ENCODE results near the gene RADIL.

The RADIL gene

GRCh38 chr7:4842319-4843064 is 41.0 kb downstream of the RADIL start:
- no peak overlapping the region for H3K27ac ChIP-seq
- TF ChIP-seq CTCF (conservative IDR thresholded peaks at IDR 0.05) = no peak

- H3K27ac ChIP-seq = no peak overlapping the region
- no peak for TF ChIP-seq CTCF (conservative IDR thresholded peaks at IDR 0.05)
Measured at GRCh38 chr7:4841836-4842235, 41.7 kb downstream of the RADIL start.

- H3K27ac ChIP-seq = no peak overlapping the region
- TF ChIP-seq CTCF (conservative IDR thresholded peaks at IDR 0.05) = no peak
Measured at GRCh38 chr7:4841007-4841784, 42.3 kb downstream of the RADIL start.

- TF ChIP-seq CTCF (conservative IDR thresholded peaks at IDR 0.05) = no peak
- no peak overlapping the region for H3K27ac ChIP-seq
Measured at GRCh38 chr7:4840079-4840501, 43.4 kb downstream of the RADIL start.

- TF ChIP-seq CTCF (conservative IDR thresholded peaks at IDR 0.05) = no peak
- no peak overlapping the region for H3K27ac ChIP-seq
Measured at GRCh38 chr7:4838626-4839334, 44.7 kb downstream of the RADIL start.

GRCh38 chr7:4837803-4838625 is 45.5 kb downstream of the RADIL start:
- no peak overlapping the region for H3K27ac ChIP-seq
- TF ChIP-seq CTCF (conservative IDR thresholded peaks at IDR 0.05) = no peak
